ENCODE measurements around the gene ATL3.
"Not testable (repeated sequence)": the region's sequence is repeated elsewhere in the genome, so short reads cannot be mapped to it uniquely, and the experiment has no call there.

The ATL3 gene

GRCh38 chr11:63681321-63682065, 10.3 kb upstream of the ATL3 start, which contains the start of gene RTN3:
RTN3 (plus strand) TSS chr11:63681500; CDS start chr11:63681637, 137 bp downstream.
- DNase-seq, result peak; percentile 96

- DNase-seq, result peak in 1 of 2 donors; percentile 30
These were observed 9.7 kb upstream of the ATL3 start for GRCh38 chr11:63680834-63681320.

- DNase-seq, result no peak
These were observed 2.4 kb upstream of the ATL3 start for GRCh38 chr11:63673579-63673978.

- no peak for DNase-seq
These were observed 1.9 kb upstream of the ATL3 start for GRCh38 chr11:63672936-63673539.

- DNase-seq, result no peak
These were observed 934 bp upstream of the ATL3 start for GRCh38 chr11:63672156-63672463.

- DNase-seq, result peak; percentile 71 to 72
These were observed 499 bp downstream of the ATL3 start for GRCh38 chr11:63670433-63671321.

- no peak for DNase-seq
These were observed 1.1 kb downstream of the ATL3 start for GRCh38 chr11:63670096-63670432.

- no peak for DNase-seq
These were observed 3.0 kb downstream of the ATL3 start for GRCh38 chr11:63667995-63668795.

- no peak for DNase-seq
These were observed 4.3 kb downstream of the ATL3 start for GRCh38 chr11:63666874-63667273.

GRCh38 chr11:63663809-63664208, 7.4 kb downstream of the ATL3 start:
- no peak for DNase-seq

- no peak for DNase-seq
These were observed 10.2 kb downstream of the ATL3 start for GRCh38 chr11:63660972-63661371.

- no peak for DNase-seq
These were observed 18.5 kb downstream of the ATL3 start for GRCh38 chr11:63652671-63653070.

GRCh38 chr11:63643205-63643604, 28.0 kb downstream of the ATL3 start:
- no peak for DNase-seq

- DNase-seq, result no peak
These were observed 29.4 kb downstream of the ATL3 start for GRCh38 chr11:63641727-63642126.

GRCh38 chr11:63639199-63639832, 31.9 kb downstream of the ATL3 start:
- peak in 1 of 2 donors; percentile 17 for DNase-seq

- DNase-seq, result not testable (repeated sequence)
These were observed 32.7 kb downstream of the ATL3 start for GRCh38 chr11:63638436-63638835.

- DNase-seq, result peak; percentile 56 to 81
These were observed 35.3 kb downstream of the ATL3 start for GRCh38 chr11:63635762-63636465.

GRCh38 chr11:63629426-63629825, 41.8 kb downstream of the ATL3 start:
- DNase-seq, result no peak

GRCh38 chr11:63623513-63624140, 47.5 kb downstream of the ATL3 start:
- no peak for DNase-seq

GRCh38 chr11:63622323-63622722, 48.9 kb downstream of the ATL3 start:
- no peak for DNase-seq

GRCh38 chr11:63621071-63621470, 50.1 kb downstream of the ATL3 start:
- DNase-seq, result peak in 1 of 2 donors; percentile 17

Measured in hippocampal formation (tissue), 2 donors.